GM18505 (cell line): Measurements from ENCODE around the gene CDHR4.
"Not testable (repeated sequence)": the region's sequence is repeated elsewhere in the genome, so short reads cannot be mapped to it uniquely, and the experiment has no call there.

Source experiments
- ATAC-seq: cut with Tn5 transposase; IDR thresholded peaks from one replicate; pipeline ENCODE4 v1.9.1; 2021; ENCODE audit not compliant: unreplicated experiment
- POLR2A ChIP-seq: IDR thresholded peaks from 4 replicates; pipeline ENCODE4 v1.6.1; 2011; ENCODE audit warnings: borderline replicate concordance; ENCODE audit not compliant: insufficient read depth, insufficient read length; ENCODE audit errors: extremely low read depth

CDHR4 gene

DNA sequence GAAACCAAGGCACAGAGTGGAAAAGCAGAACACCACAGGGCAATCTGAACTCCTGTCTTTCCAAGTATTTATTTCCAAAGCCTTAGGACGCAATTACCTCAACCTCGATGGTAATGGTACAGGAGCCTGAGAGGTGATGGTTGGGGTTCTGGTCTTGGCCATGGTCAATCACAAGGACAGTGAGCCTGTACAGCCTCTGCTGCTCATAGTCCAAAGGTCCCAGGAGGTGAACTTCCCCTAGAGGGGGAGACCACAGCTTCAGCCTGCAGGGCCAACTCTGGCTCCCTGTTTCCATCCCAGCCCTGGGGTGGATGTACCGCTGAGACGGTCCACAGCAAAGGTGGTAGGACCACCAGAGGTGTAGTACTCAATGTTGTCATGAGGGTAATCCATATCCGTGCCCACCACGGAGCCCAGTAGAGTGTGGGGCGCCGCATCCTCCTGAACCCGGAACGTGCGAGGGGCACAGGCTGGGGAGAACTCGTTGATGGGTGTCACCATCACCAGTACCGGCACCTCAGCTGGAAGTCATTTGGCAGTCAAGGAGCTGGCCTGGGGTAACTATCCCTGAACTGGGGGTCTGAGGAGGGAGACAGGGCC, 6.1 kb downstream of the CDHR4 start:
- no peak for TF ChIP-seq POLR2A
- ATAC-seq, result no peak

DNA sequence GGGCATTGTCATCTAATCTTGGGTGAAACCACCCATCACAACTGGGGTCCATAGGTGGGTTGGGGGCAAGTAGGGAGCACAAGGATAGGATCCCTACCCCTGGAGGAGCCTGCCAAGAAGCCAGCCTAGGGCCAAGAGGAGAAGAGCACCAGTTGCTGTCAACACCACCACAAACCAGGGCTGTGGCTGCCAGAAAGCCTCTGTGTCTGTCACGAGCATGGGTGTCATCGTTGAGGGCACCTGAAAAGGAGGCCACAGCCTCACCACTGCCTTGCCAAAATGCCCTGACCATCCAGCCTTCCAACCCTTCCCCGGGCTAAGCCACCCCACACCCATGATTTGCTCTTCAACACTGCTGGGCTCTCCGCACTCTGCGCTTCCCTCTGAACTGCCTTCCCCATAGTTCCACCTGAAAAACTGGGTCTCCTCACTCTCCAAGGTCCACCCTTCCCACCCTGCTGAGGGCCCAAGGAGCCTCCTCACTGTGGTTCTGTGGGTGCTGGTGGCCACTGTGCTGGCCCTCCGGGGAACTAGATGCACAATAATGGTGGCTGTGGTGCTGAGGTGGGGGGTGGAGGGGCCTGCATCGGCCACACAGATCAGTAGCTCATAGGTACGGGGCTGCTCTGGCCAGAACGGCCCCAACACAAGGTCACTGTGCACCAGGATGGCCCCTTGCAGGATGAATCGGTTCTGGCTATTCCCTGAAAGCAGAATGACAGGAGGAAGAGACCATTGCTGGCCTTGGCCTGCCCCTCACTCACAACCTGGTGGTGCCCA, 7.1 kb downstream of the CDHR4 start:
- TF ChIP-seq POLR2A, result no peak
- no peak for ATAC-seq

DNA sequence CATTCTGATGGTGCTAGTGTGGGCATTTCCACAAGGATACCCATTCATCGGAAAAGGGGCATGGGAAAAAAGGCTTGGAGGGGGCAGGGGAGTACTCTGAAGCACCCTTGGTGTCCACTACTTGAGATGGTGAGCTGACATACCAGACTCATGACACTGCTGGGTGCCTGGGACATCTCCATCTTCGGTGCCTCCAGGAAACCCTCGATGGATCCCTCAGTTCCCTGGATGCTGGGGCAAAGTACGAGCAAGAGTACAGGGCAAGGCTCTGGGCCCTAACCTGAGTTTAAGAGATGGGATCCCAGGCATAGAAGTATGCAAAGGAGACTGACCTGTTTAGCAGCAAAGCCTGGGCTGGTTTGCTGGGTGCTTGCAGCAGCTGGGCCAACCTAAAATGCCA, 8.1 kb downstream of the CDHR4 start:
- no peak for TF ChIP-seq POLR2A
- ATAC-seq, result no peak

DNA sequence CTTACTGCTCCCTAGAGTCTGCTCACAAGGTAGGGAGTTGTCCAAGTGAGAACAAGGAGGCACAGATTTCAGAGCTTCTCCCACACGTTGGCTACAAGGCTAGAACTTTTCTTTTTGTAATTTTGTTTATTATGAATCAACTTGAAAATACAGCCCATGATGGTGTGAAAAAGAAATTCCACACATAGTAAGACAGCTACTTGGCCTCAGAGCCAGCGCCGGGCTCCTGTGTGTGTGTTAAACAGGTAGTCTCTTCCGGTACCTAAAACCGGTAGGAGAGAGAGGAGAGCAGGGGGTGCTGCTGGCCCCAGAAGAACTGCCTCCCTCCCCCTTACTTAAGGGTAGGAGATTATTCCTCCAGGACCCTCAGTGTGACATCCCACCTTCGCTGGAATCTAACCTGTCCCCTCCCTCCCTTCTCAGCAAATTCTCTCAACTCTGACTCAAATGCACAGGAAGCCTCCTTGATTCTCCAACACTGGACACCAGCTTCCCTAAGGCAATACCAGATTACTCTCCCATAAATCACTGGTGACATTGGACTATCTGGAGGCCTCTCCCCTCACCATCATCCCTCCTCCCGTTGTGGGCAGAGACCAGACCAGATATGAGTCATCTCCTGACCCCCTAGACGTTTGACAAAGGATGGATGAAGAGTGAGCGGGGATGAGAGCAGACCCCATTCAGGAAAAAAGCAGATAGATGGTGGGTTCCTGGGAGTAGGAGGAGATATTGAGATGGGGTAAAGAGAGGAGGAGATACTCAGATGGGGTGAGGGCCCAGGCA, 8.9 kb downstream of the CDHR4 start:
- TF ChIP-seq POLR2A, result no peak

DNA sequence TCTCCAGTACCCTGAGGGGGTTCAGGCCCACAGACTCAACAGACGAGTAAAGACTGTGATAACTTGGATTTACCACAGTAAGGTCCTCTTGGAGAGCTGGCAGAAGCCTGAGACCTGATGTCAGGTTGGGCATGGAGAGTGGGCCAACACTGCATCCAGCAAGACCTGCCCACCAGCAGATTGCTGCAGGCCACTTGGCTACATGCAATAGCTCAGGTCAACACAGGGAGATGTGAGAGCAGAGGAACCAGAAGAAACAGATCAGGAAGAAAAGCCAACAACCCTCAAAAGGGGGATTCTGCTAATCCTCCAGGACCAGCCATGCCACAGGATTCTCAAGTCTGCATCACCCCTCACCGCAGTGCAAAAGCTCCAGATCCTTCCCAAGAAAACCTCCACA, 11.6 kb downstream of the CDHR4 start:
- no peak for TF ChIP-seq POLR2A
- ATAC-seq, result no peak

More for the DNA sequence above, 8.9 kb downstream of the CDHR4 start:
- ATAC-seq, result no peak

DNA sequence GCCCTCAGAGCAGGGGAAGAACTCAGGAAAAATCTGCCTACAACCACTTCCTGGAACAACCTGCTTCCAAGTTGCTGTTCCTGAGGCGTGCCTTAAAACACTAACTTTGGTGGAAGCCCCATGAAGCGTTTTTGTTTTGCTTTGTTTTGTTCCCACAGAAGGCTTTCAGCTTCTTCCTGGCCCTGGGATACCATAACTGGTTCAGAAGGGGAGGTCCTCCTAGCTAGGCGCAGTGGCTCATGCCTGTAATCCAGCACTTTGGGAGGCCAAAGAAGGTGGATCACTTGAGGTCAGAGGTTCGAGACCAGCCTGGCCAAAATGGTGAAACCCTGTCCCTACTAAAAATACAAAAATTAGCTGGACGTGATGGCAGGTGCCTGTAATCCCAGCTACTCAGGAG, 12.1 kb downstream of the CDHR4 start:
- no peak for ATAC-seq
- no peak for TF ChIP-seq POLR2A

DNA sequence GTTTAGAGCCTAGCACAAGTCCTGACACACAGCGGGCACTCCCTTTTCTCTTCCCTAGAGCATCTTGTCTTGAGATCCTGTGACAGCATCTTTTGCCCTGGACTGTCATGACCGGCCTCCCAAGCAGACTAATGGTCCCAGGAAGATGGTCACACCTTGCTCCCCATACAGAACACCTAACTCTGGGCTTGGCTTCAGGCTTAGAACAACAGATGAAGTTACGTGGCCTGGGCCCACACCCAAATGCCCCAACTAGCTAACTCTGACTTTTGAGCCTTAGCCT, 12.6 kb downstream of the CDHR4 start:
- TF ChIP-seq POLR2A, result no peak
- ATAC-seq, result no peak

DNA sequence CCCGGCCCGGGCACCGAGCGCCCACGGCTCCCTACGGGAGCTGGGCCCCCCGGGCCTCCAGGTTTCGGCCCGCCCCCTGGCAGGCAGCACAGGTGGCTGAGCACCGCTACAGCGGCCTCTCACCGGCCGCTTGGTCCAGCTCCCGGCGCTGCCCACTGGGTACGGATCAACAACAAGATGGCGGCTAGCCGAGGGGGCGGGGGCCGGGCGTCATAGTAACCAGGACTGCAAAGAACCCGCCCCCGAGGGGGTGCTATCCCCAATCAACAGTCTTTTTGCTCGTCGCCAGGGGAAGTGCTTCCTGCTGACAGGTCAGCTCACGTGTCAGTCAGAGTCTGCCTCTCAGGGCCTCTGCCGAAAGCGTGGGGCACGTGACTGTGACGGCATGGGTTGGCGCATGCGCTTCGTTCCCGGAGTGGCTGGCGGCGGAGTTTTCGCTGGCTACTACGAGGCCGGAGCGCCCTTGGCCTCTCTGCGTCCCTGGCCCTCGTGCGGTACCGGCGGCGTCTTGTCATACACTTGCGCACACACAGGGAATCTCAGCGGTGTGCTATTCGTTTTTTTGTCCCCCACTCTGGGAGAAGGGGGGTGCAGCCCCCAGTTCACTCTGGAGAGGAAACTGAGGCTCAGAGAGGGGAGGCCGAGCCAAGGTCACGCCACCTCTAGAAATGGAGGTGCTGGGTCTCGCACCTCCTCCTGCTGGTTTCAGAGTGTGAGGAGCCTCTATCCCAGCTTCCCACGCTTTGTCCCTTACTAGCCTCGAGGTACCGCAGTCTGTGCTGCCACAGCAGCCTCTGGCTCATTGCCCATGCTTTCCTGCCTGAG, 13.1 kb downstream of the CDHR4 start, which contains the start of gene IP6K1:
Gene IP6K1, minus strand, starts transcription at position 186 of the 825 bp plus-strand sequence. CDS start 38,502 bp downstream, outside the sequence.
- peak; percentile 95 for TF ChIP-seq POLR2A
- ATAC-seq, result peak; percentile 93

DNA sequence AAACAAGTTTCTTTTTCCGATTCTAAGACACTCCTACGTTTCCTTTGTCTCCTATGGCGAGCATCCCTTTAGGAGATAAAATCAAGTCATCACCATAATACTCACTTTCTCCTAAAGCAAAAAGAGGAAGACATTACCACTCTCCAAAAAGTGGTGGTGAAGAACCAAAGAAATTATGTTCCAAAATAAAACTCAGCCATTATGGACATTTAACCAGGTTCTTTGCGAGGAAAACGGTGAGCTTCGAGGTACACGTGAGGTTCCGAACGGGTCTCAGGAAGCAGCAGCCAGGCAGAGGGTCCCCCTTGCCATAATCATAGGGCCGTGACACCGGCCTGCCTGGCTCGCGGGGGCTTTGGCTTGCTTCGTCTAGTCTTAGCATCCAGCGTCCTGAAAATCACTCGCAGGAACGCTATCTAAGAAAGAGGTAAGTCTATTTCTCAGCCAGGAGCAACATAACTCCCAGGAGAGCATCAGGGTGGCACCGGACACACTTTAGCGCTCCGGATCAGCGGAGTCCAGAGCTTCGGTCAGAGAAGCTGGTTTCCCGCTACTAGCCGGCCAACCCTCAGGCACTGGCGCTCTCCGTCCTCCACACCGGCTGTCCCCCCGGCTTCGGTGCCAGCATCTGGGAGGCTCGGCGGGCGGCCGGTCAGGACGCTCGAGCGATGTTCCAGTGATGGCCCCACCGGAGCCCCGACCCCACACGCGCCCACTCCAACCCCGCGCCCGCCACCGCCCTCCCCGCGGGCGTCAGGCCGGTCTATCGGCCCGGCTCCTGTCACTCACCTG, 13.9 kb downstream of the CDHR4 start:
- TF ChIP-seq POLR2A, result no peak
- peak; percentile 50 for ATAC-seq

DNA sequence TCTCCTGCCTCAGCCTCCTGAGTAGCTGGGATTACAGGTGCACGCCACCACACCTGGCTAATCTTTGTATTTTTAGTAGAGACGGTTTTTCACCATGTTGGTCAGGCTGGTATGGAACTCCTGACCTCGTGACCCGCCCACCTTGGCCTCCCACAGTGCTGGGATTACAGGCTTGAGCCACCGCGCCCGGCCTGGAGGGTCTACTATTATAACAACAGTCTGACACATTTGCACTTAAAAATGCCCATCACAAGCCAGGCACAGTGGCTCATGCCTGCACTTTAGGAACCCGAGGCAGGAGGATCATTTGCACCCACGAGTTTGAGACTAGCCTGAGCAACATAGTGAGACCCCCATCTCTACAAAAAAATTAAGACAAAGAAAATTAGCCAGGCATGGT, 17.4 kb downstream of the CDHR4 start:
- ATAC-seq, result not testable (repeated sequence)

DNA sequence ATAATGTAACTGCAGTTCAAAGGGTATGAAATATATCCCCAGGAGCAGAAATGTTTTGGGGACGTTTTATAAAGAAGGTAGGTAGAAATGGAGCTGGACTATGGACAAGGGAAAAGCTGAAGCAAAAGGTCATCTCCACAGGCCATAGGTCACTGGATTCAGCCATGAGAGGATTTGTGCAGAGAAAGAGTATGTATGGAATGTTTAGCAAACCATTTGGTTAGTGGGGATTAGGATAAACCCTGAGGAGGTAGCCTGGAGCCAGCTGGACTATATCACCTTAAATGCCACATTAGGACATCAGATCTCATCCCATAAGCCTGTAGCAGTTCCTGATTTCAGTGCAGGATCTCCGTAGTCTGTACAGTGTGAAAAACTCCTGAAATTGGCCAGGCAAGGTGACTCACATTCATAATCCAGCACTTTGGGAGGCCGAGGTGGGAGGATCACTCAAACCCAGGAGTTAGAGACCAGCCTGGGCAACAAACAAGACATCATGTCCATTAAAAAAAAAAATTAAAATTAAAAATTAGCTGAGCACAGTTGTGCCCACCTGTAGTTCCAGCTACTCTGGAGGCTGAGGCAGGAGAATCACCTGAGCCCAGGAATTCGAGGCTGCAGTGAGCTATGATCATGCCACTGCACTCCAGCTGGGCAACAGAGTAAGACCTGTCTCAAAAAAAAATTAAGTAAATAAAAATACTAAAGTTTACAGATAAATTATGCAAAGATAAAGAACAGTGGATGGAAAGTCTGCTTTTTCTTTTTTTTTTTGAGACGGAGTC, 18.1 kb downstream of the CDHR4 start:
- no peak for TF ChIP-seq POLR2A
- no peak for ATAC-seq

DNA sequence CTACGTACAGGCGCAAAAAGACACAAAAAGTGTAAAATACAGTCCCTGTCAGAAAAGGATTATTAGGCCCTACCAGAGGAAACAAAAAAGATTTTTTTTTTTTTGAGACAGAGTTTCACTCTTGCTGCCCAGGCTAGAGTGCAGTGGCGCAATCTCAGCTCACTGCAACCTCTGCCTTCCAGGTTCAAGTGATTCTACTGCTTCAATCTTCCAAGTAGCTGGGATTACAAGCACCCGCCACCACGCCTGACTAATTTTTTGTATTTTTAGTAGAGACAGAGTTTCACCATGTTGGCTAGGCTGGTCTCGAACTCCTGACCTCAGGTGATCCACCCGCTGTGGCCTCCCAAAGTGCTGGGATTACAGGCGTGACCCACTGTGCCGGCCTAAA, 18.7 kb downstream of the CDHR4 start:
- not testable (repeated sequence) for ATAC-seq
